Memory B cell (primary cell): ENCODE measurements around the gene FBXL17.

Source experiments
- ATAC-seq: fragments of 150-1000 bp; cut with Tn5 transposase; 2 replicates; pipeline ENCODE4 v1.10.0; 2021; ENCODE audit warnings: low read depth, mild to moderate bottlenecking, moderate library complexity
- DNase-seq, 2 donors: peaks; one replicate each; pipeline ENCODE4 v3.0.0; 2022; ENCODE audit warnings: low spot score in 2 of 2
- H3K27ac Mint-ChIP-seq: one replicate; pipeline ENCODE4 v1.8.0; 2022; ENCODE audit warnings: mild to moderate bottlenecking, moderate library complexity, mixed read lengths
- H3K27me3 Mint-ChIP-seq: one replicate; pipeline ENCODE4 v1.8.0; 2022; ENCODE audit warnings: mixed read lengths
- H3K36me3 Mint-ChIP-seq: one replicate; pipeline ENCODE4 v1.8.0; 2022; ENCODE audit warnings: mild to moderate bottlenecking, mixed read lengths
- H3K4me1 Mint-ChIP-seq: one replicate; pipeline ENCODE4 v1.8.0; 2022; ENCODE audit warnings: mixed read lengths
- H3K4me3 Mint-ChIP-seq: one replicate; pipeline ENCODE4 v1.8.0; 2022; ENCODE audit warnings: mild to moderate bottlenecking, moderate library complexity, mixed read lengths
- H3K9me3 Mint-ChIP-seq: one replicate; pipeline ENCODE4 v1.8.0; 2022; ENCODE audit warnings: mixed read lengths

Gene FBXL17

GRCh38 chr5:108118813-108119514 lies 262.9 kb downstream of the FBXL17 start:
- H3K9me3 Mint-ChIP-seq: peaks cover 2% of the 10 kb centered on the region
- H3K4me3 Mint-ChIP-seq: no peak overlapping the region
- H3K36me3 Mint-ChIP-seq: peaks cover 16% of the 10 kb centered on the region
- ATAC-seq: no peak
- H3K27me3 Mint-ChIP-seq: no peaks in the 10 kb centered on the region
- H3K27ac Mint-ChIP-seq: no peak overlapping the region
- DNase-seq: no peak
- H3K4me1 Mint-ChIP-seq: no peaks in the 10 kb centered on the region

GRCh38 chr5:108115673-108116072 lies 266.2 kb downstream of the FBXL17 start:
- no peak overlapping the region for H3K4me3 Mint-ChIP-seq
- peaks cover 3% of the 10 kb centered on the region for H3K4me1 Mint-ChIP-seq
- no peak overlapping the region for H3K27ac Mint-ChIP-seq
- peaks cover 5% of the 10 kb centered on the region for H3K9me3 Mint-ChIP-seq
- ATAC-seq (no peak), DNase-seq (no peak)
- H3K27me3 Mint-ChIP-seq: no peaks in the 10 kb centered on the region
- H3K36me3 Mint-ChIP-seq: peaks cover 23% of the 10 kb centered on the region

DNA sequence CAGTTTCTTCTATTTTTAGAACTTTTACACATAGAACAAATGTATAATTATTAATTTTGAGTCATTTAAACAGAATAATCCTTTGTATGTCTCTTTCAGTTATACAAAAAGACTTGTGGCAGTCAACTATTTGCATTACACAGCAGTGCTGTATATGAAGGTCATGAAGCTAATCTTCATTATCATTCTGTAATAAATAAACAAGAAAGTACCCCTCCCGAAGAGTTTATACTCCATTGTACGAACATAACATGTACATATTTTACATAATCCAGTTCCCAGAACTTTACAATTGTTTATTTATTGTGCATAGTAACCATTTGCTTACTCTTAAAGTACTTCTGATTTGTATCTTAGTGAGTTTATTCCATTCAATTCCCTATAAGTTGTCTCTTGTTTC lies 267.9 kb downstream of the FBXL17 start:
- H3K27ac Mint-ChIP-seq: no peak overlapping the region
- peaks cover 25% of the 10 kb centered on the region for H3K36me3 Mint-ChIP-seq
- H3K4me3 Mint-ChIP-seq: no peak overlapping the region
- H3K4me1 Mint-ChIP-seq: peaks cover 3% of the 10 kb centered on the region
- DNase-seq (no peak), ATAC-seq (no peak)
- H3K9me3 Mint-ChIP-seq: peaks cover 5% of the 10 kb centered on the region
- no peaks in the 10 kb centered on the region for H3K27me3 Mint-ChIP-seq

- Mint-ChIP-seq H3K9me3 (peaks cover 5% of the 10 kb centered on the region), H3K27ac (no peak overlapping the region), H3K36me3 (peaks cover 26% of the 10 kb centered on the region), H3K4me3 (no peak overlapping the region), H3K4me1 (peaks cover 3% of the 10 kb centered on the region), H3K27me3 (no peaks in the 10 kb centered on the region)
- DNase-seq: no peak
- no peak for ATAC-seq
Measured at GRCh38 chr5:108111736-108112135, 270.2 kb downstream of the FBXL17 start.

GRCh38 chr5:108109059-108109458 lies 272.8 kb downstream of the FBXL17 start:
- H3K4me1 Mint-ChIP-seq: peaks cover 3% of the 10 kb centered on the region
- peaks cover 4% of the 10 kb centered on the region for H3K9me3 Mint-ChIP-seq

GRCh38 chr5:108104448-108104847 lies 277.4 kb downstream of the FBXL17 start:
- DNase-seq (no peak), ATAC-seq (no peak)
- Mint-ChIP-seq H3K9me3 (no peaks in the 10 kb centered on the region), H3K36me3 (peaks cover 17% of the 10 kb centered on the region), H3K4me3 (no peak overlapping the region), H3K27me3 (no peaks in the 10 kb centered on the region), H3K27ac (no peak overlapping the region), H3K4me1 (no peaks in the 10 kb centered on the region)

More at GRCh38 chr5:108109059-108109458, 272.8 kb downstream of the FBXL17 start:
- Mint-ChIP-seq H3K4me3 (no peak overlapping the region), H3K27ac (no peak overlapping the region), H3K27me3 (no peaks in the 10 kb centered on the region), H3K36me3 (peaks cover 27% of the 10 kb centered on the region)
- ATAC-seq: no peak
- DNase-seq: no peak

DNA sequence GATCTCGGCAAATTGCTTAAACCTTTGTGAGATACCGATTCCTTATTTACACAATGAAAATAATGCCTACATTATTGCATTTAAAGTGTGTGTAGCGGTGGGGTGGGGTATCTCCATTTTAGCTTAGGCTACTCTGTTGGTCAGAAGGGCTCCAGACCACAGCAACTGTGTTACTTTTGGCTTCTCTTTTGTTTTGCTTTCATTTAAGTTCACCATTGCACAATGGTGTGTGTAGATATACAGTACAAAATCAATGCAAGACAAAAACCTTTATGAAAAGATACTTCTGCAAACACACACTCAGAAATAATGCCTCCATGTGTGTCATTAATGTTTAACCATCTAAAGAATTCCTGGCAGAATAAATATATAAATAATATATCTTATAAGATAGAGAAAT lies 279.4 kb downstream of the FBXL17 start:
- H3K27ac Mint-ChIP-seq: no peak overlapping the region
- DNase-seq (no peak), ATAC-seq (no peak)
- no peaks in the 10 kb centered on the region for H3K9me3 Mint-ChIP-seq
- H3K4me3 Mint-ChIP-seq: no peak overlapping the region
- no peaks in the 10 kb centered on the region for H3K4me1 Mint-ChIP-seq
- no peaks in the 10 kb centered on the region for H3K27me3 Mint-ChIP-seq
- peaks cover 8% of the 10 kb centered on the region for H3K36me3 Mint-ChIP-seq

GRCh38 chr5:108101821-108102220 lies 280.1 kb downstream of the FBXL17 start:
- Mint-ChIP-seq H3K4me1 (no peaks in the 10 kb centered on the region), H3K9me3 (no peaks in the 10 kb centered on the region), H3K4me3 (no peak overlapping the region), H3K36me3 (peaks cover 8% of the 10 kb centered on the region), H3K27ac (no peak overlapping the region), H3K27me3 (no peaks in the 10 kb centered on the region)
- ATAC-seq (no peak), DNase-seq (no peak)

- no peak for ATAC-seq
- Mint-ChIP-seq H3K27ac (no peak overlapping the region), H3K4me1 (no peaks in the 10 kb centered on the region)
Measured at GRCh38 chr5:108101130-108101529, 280.8 kb downstream of the FBXL17 start.

DNA sequence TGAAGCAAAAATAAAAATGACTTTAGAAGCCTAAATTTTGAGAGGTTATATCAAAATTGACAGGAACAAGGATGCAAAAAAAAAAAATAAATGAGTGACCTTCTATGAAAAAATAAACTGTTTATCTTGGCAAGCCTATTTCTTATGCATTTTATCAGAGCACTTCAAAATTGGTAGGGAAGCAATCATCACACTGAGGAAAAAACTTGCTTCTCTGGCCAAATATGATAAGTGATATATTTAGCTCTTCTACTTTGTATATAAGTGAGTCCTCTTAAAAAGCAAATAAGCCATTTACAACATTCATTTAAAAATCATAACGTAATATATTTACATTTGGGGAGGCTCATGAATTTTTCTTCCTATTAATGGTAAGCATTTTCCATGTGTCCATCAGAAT lies 287.1 kb downstream of the FBXL17 start:
- DNase-seq (no peak), ATAC-seq (no peak)
- H3K27ac Mint-ChIP-seq: no peak overlapping the region
- H3K36me3 Mint-ChIP-seq: no peaks in the 10 kb centered on the region
- no peaks in the 10 kb centered on the region for H3K4me1 Mint-ChIP-seq
- H3K27me3 Mint-ChIP-seq: no peaks in the 10 kb centered on the region
- no peaks in the 10 kb centered on the region for H3K9me3 Mint-ChIP-seq
- H3K4me3 Mint-ChIP-seq: no peak overlapping the region

More at GRCh38 chr5:108101130-108101529, 280.8 kb downstream of the FBXL17 start:
- peaks cover 8% of the 10 kb centered on the region for H3K36me3 Mint-ChIP-seq
- no peak for DNase-seq
- no peak overlapping the region for H3K4me3 Mint-ChIP-seq
- no peaks in the 10 kb centered on the region for H3K9me3 Mint-ChIP-seq
- no peaks in the 10 kb centered on the region for H3K27me3 Mint-ChIP-seq

DNA sequence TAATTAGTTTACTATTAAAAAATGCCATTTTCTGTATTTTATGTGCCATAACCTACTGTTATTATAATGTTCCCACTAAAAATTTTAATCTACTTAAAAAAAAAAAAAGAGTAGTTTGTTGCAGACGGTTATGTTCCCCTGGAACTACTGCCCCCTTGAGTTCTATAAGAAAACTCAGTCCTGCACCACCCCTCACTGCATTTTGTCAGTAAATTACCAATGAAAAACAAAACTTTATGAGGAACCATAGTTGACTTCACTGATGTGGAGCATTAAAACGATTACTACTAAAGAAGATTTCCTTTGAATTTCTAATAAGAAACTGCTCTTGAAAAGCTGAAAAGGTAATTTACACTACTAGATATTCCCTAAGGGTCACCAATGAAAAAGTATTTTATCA lies 288.7 kb downstream of the FBXL17 start:
- Mint-ChIP-seq H3K4me3 (no peak overlapping the region), H3K27me3 (no peaks in the 10 kb centered on the region), H3K4me1 (peaks cover 2% of the 10 kb centered on the region), H3K36me3 (peaks cover 8% of the 10 kb centered on the region), H3K9me3 (no peaks in the 10 kb centered on the region), H3K27ac (no peak overlapping the region)
- ATAC-seq (no peak), DNase-seq (no peak)

- H3K36me3 Mint-ChIP-seq: peaks cover 11% of the 10 kb centered on the region
- H3K4me3 Mint-ChIP-seq: no peak overlapping the region
- H3K4me1 Mint-ChIP-seq: peaks cover 2% of the 10 kb centered on the region
- no peak for DNase-seq
- H3K27me3 Mint-ChIP-seq: no peaks in the 10 kb centered on the region
- no peaks in the 10 kb centered on the region for H3K9me3 Mint-ChIP-seq
- no peak for ATAC-seq
- no peak overlapping the region for H3K27ac Mint-ChIP-seq
Measured at GRCh38 chr5:108090946-108091345, 291.0 kb downstream of the FBXL17 start.

GRCh38 chr5:108084105-108084504 lies 297.8 kb downstream of the FBXL17 start:
- Mint-ChIP-seq H3K4me1 (no peaks in the 10 kb centered on the region), H3K27ac (no peak overlapping the region), H3K9me3 (no peaks in the 10 kb centered on the region), H3K4me3 (no peak overlapping the region), H3K36me3 (peaks cover 21% of the 10 kb centered on the region), H3K27me3 (no peaks in the 10 kb centered on the region)
- DNase-seq (no peak), ATAC-seq (no peak)

GRCh38 chr5:108083232-108083631 lies 298.7 kb downstream of the FBXL17 start:
- Mint-ChIP-seq H3K27me3 (no peaks in the 10 kb centered on the region), H3K9me3 (no peaks in the 10 kb centered on the region), H3K36me3 (peaks cover 18% of the 10 kb centered on the region), H3K27ac (no peak overlapping the region), H3K4me3 (no peak overlapping the region), H3K4me1 (no peaks in the 10 kb centered on the region)
- no peak for DNase-seq
- no peak for ATAC-seq

DNA sequence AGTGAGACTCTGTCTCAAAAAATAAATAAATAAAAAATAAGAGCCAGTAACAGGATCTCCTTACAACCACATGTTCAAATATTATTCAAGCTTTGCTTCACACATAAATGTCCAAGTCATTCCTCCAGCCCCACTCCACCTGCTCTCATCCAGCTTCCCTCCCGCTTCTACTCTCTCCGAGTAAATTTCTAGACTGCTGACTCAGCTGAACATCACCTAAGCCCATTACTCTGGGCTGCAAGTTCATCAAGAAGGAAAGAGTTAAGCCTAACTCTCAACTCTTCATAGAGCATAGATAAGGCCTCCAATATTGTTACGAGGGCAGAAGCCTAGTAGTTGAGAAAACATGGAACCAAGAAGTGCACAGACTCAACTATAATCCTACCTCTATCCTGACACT lies 300.2 kb downstream of the FBXL17 start:
- Mint-ChIP-seq H3K9me3 (no peaks in the 10 kb centered on the region), H3K27me3 (no peaks in the 10 kb centered on the region), H3K4me1 (no peaks in the 10 kb centered on the region), H3K4me3 (no peak overlapping the region), H3K27ac (no peak overlapping the region), H3K36me3 (peaks cover 18% of the 10 kb centered on the region)
- no peak for ATAC-seq
- DNase-seq: no peak
